GM19328 (cell line): ENCODE measurements around the gene NFKB2.

Experiments used
- ATAC-seq: cut with Tn5 transposase; IDR thresholded peaks from one replicate; pipeline ENCODE4 v1.9.1; 2021; ENCODE audit warnings: mild to moderate bottlenecking, moderate library complexity; ENCODE audit not compliant: unreplicated experiment

NFKB2 gene

GRCh38 chr10:102444851-102445250 lies 49.3 kb downstream of the NFKB2 start:
- ATAC-seq: no peak

- peak; percentile 41 for ATAC-seq
Observed at GRCh38 chr10:102449321-102450123, 54.0 kb downstream of the NFKB2 start.

GRCh38 chr10:102450124-102450373 lies 54.5 kb downstream of the NFKB2 start:
- no peak for ATAC-seq

- ATAC-seq: peak; percentile 76
Observed at GRCh38 chr10:102450374-102451104, 55.0 kb downstream of the NFKB2 start.

- no peak for ATAC-seq
Observed at GRCh38 chr10:102451105-102451969, 55.8 kb downstream of the NFKB2 start, which contains the start of gene C10orf95. C10orf95 (minus strand) TSS chr10:102451543; CDS start chr10:102451093, 450 bp downstream.
